Measurements from ENCODE around the gene C16orf96. TPM values are rescaled to one million over a fixed set of nuclear protein-coding genes. Genes with fewer than 3 reads are reported as not detected.
A peak's percentile ranks its signal among the peaks of the same experiment; 100 is the strongest.

The C16orf96 gene
- total RNA-seq, result 0.07 TPM
- long read RNA-seq, result 0 reads

GRCh38 chr16:4556112-4556511, at the start of gene C16orf96:
Gene C16orf96 (plus strand): TSS chr16:4556340. CDS start chr16:4556490, 150 bp downstream.
- intact Hi-C loops (cut with micrococcal nuclease), result loop anchor here (10.0 kb wide), 1 partner anchor 51 kb away; no protein-coding TSS in a partner anchor
- DNase-seq (no peak), ATAC-seq (no peak)

GRCh38 chr16:4506450-4506849, 49.7 kb upstream of the C16orf96 start:
- intact Hi-C loops (cut with micrococcal nuclease), result loop anchor here (10.0 kb wide), 1 partner anchor 48 kb away; the partner anchor contains the start of gene C16orf96
- no peak for DNase-seq
- peak; percentile 71 for ATAC-seq

GRCh38 chr16:4507588-4508345, 48.4 kb upstream of the C16orf96 start:
- DNase-seq (no peak), ATAC-seq (no peak)
- intact Hi-C loops (cut with micrococcal nuclease), result loop anchor here (10.0 kb wide), 1 partner anchor 47 kb away; the partner anchor contains the start of gene C16orf96

DNA sequence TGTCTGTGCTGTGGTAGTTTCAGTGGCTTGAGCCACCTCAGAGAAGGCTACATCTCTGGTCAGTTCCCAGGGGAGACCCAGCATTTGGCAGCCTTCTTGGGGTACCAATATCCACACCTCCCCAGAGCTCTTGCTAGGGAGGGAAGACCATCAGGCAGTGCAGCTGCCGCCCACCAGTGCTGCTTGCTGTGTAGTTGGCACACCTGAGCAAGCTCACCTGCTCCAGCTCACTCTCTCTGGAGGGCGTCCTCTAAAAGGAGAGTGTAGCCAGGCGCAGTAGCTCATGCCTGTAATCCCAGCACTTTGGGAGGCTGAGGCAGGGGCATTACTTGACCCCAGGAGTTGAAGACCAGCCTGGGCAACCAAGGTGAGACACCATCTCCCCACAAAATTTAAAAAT, 47.3 kb upstream of the C16orf96 start:
- ATAC-seq (no peak), DNase-seq (no peak)
- intact Hi-C loops (cut with micrococcal nuclease), result loop anchor here (10.0 kb wide), 1 partner anchor 46 kb away; the partner anchor contains the start of gene C16orf96

- DNase-seq (no peak), ATAC-seq (no peak)
- intact Hi-C loops (cut with micrococcal nuclease), result loop anchor here (10.0 kb wide), 1 partner anchor 45 kb away; the partner anchor contains the start of gene C16orf96
Observed at GRCh38 chr16:4509420-4509819, 46.7 kb upstream of the C16orf96 start.

DNA sequence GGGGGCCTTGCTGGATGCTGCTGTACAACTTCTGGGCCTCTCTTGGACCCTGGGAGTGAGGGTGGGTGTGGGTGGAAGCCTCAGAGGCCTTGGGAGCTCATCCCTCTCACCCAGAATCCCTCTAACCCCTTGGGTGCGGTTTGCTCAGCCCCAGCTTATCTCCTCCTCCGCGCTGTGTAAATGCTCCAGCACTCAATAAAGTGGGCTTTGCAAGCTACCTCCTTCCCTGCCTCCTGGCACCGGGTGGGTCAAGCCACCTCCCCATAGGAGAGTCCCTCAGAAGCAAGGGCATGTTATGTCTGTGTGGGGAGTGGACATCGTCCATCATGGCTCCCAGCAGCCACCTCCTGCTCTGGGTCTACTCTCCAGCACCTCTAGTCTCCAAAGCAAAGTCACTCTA, 46.0 kb upstream of the C16orf96 start:
- ATAC-seq, result no peak
- intact Hi-C loops (cut with micrococcal nuclease), result no loop called here

DNA sequence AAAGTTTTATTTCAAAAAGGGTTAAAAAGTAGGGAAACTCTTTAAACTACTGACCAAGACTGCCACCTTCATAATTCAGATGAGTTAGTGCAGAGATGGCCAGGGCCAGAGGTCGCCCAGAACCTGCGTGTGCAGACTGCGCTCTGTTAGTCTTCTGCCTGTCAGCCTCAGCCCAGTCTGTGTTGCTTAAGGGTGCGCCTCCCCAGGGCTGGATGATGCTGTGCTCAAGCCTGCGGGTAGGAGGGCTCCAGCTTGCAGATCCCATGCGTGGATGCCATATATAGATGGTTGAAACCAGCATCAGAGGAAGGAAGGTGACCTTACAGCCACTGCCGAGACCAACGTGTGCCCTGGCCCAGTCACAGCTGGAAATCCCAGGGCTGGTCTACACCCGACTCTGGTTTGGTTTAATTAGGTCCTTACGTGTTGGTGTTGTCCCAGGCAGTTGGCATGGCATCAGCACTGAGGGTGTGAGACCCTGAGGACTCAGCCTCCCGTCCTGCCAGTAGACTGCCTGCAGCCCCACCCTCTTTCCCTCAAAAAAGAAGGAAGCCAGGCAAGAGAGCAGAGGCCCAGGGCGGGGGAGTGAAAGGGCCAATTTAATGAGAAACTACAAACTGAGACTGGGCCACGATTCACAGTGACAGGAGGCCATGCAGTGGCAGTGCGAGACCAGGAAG, 45.3 kb upstream of the C16orf96 start:
- ATAC-seq (peak; percentile 52), DNase-seq (peak; percentile 43)
- intact Hi-C loops (cut with micrococcal nuclease), result no loop called here

More for the DNA sequence above, 46.0 kb upstream of the C16orf96 start:
- DNase-seq, result no peak

GRCh38 chr16:4511441-4512082, 44.6 kb upstream of the C16orf96 start:
- peak; percentile 77 for DNase-seq

GRCh38 chr16:4512473-4512872, 43.7 kb upstream of the C16orf96 start:
- intact Hi-C loops (cut with micrococcal nuclease), result no loop called here
- DNase-seq, result no peak
- ATAC-seq, result no peak

More at GRCh38 chr16:4511441-4512082, 44.6 kb upstream of the C16orf96 start:
- intact Hi-C loops (cut with micrococcal nuclease), result no loop called here
- ATAC-seq, result peak; percentile 71

DNA sequence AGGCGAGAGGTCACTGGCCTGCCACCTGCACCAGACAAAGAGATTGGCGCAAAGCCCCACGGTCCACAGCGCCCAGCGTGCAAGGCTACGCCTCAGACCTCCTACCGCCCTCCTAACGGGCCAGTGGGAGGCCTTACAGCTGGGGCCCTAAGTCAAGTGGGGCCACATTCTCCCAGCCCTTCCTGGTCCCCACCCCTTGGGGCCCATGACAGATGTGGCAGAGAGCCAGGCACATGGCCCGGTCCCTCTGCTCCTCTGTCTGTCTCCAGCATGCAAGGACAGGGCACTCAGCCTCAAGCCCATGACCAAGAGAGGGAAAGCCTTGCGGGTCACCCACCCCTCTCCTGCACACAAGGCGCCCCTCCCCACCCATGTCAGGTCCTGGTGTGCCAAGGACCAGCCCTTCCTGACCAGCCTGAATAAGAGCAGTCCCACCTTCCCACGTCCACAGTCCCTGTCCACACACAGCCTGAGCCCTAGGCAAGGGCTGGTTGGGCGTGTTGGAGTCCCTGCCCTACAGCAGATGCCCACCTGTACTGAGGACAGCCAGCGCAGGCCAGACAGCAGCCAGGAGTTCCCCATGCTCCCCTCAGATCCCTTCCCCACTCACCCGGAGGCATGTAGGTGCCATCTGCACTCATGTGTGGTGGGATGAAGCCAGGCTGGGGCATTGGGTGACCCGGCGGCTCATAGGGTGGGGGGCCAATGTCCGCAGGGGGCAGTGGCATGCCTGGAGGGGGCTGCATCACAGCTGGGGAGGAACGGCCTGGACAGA, 42.9 kb upstream of the C16orf96 start:
- intact Hi-C loops (cut with micrococcal nuclease), result no loop called here
- ATAC-seq (peak; percentile 14), DNase-seq (peak; percentile 50)

GRCh38 chr16:4513881-4514280, 42.3 kb upstream of the C16orf96 start:
- DNase-seq (no peak), ATAC-seq (no peak)
- intact Hi-C loops (cut with micrococcal nuclease), result no loop called here

DNA sequence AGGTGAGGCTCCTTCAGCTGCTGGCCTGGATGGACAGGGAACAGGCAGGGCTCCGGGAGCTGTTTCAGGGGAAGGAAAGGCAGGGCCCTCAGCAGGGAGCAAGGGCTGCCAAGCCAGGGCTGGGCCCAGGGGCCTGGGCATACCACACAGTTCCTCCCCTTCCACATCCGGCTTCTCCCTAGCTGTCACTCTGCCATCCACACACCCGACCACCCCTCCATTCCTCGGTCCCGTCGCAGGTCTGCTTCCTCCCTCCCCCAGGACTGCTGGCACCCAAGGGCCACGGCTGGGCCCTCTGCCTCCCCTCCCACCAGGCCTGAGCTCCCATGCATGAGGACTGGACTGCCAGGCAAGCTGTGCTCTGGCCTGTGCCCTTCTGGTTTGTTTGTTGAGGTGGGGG, 41.5 kb upstream of the C16orf96 start:
- ATAC-seq (peak; percentile 6), DNase-seq (no peak)
- intact Hi-C loops (cut with micrococcal nuclease), result no loop called here

GRCh38 chr16:4515611-4516233, 40.4 kb upstream of the C16orf96 start:
- DNase-seq, result no peak
- intact Hi-C loops (cut with micrococcal nuclease), result no loop called here
- no peak for ATAC-seq

DNA sequence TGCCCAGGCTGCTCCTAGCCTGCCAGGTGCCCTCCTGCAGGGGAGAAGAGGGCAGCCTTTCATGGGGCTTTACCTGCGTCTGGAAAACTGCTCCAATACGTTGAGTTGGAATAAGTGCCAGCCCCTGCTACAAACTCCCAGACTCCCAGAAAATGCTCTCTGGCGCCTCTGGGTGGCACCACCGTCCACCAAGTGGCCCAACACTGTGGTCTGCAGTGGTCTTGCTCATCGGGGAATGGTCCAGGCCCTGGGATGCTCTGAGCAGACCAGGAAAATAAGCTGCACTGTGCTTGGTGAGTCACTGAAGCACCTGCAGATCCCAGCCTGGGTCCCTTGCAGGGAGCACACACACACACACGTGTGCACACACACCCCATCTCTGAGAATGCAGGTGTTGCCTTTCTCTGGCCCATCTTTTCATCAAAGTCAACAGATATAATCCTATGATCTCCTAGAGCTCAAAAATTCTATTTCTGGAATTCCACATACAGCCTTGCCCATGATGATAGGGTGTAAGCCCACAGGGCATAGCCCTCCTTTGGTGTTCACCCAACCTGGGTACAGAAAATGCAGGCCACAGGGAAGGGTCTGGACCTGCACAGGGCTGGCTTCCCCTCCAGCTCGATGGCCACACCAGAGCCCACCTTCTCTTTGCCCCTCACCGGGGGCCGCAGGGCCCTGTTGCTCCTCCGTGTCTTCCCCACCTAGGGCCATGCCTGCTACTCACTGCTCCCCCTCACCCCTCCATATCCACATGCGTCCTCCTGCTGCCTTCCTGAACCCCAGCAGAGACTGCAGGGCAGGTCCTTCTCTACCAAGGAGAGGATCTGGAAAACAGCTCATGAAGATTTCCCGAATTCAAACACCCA, 38.1 kb upstream of the C16orf96 start:
- ATAC-seq (peak; percentile 14), DNase-seq (no peak)
- intact Hi-C loops (cut with micrococcal nuclease), result no loop called here

DNA sequence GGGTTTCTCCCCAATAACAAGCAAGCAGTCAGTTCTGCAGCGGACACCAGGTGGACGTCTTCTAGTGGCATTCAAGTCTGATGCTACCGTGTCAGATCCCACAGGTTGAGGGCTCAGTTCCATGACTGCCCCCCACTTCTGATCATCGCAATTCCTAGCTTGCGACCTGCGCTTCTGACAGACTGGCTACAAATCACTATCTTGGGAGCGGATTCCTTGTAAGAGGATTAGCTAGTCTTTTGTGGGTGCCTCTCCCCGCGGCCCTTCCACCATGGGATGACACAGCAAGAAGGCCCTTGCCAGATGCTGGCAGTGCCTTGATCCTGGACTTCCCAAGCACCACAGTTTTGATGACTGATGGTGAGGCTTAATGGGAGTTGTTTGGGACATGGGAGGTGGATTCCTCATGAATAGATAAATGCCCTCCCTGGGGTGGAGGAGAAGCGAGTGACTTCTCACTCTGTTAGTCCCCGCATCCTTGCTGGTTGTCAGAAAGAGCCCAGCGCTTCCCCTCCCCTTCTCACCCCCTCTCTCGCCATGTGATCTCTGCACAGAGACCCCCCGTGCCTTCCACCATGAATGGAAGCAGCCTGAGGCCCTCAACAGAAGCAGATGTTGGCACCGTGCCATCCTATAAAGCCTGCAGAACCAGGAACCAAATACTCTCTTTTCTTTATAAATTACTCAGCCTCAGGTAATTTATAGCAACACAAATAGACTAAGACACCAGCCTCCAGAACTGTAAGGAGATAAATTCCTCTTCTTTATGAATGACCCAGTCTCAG, 36.7 kb upstream of the C16orf96 start:
- ATAC-seq (no peak), DNase-seq (no peak)
- intact Hi-C loops (cut with micrococcal nuclease), result no loop called here

GRCh38 chr16:4520913-4521312, 35.2 kb upstream of the C16orf96 start:
- intact Hi-C loops (cut with micrococcal nuclease), result no loop called here
- ATAC-seq (no peak), DNase-seq (no peak)

- intact Hi-C loops (cut with micrococcal nuclease), result no loop called here
- ATAC-seq (peak; percentile 50), DNase-seq (peak; percentile 66)
Observed at GRCh38 chr16:4522051-4522581, 34.0 kb upstream of the C16orf96 start.

Measured in left ventricle myocardium superior (tissue), 1 donor.